GM11168 (cell line): ENCODE measurements around the gene USP50.
"Not testable (repeated sequence)": the region's sequence is repeated elsewhere in the genome, so short reads cannot be mapped to it uniquely, and the experiment has no call there.

ENCODE experiments used
- in situ Hi-C: fragments of 300-500 bp; cut with MboI; formaldehyde crosslinking; loops from one replicate; pipeline ENCODE4 v1.12.0; 2022; ENCODE audit warnings: low sequenced_read_pairs; ENCODE audit not compliant: unreplicated experiment

Gene USP50

GRCh38 chr15:50546566-50546965 lies at the start of gene USP50:
USP50 (minus strand) TSS chr15:50546666; CDS start chr15:50546525, 141 bp downstream.
- in situ Hi-C loops = no loop called here

- in situ Hi-C loops = no loop called here
Measured at GRCh38 chr15:50594311-50594710, 47.8 kb upstream of the USP50 start.

GRCh38 chr15:50593761-50594160 lies 47.3 kb upstream of the USP50 start:
- in situ Hi-C loops = no loop called here

DNA sequence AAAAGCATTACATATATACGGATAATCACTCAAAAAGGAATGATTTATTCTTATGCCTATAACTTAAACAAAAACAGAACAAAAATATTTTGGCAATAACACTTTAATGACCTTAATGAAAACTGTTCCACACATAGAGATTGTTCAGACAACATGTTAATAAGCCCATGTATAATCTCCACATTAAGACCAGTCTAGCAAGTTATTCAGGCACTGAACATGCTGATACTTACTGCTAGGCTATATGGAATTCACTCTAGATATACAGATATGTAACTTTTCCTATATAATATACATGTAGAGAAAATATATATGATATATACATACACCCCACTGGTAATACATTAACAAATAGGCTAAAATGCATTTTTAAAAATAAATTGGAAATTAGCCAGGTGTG lies 43.8 kb upstream of the USP50 start:
- in situ Hi-C loops = no loop called here

- in situ Hi-C loops = no loop called here
Measured at GRCh38 chr15:50577492-50577891, 31.0 kb upstream of the USP50 start.

DNA sequence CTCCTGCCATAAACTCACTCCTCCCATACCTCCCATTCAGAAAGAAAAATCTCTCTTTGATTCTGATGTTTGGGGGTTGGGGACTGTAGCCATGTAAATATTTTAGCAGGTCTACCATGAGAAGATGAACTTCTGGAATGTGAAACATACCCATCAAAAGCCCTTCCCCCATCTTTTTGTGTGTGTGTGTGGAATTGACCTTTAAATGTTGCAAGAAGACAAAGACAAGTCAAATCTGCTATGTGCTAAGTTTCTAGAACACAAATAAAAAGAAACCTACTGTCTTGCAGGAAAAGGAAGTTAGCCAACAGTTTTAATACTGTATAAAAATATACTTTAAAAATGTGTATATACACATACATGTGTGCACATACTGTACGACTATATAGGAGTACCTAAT lies 29.7 kb upstream of the USP50 start:
- in situ Hi-C loops = no loop called here

DNA sequence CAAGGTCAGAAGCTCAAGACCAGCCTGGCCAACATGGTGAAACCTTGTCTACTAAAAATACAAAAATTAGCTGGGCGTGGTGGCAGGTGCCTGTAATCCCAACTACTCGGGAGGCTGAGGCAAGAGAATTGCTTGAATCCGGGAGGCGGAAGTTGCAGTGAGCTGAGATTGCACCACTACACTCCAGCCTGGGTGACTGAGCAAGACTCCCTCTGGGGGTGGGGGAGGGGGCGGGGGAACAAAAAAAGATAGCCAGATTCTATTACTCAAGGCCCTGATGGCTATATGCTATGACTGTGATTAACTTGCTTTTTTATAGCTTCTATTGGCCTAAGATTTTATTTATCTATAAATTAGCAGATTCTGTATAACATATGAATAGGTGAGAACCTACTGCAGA lies 27.4 kb upstream of the USP50 start:
- in situ Hi-C loops = not testable (repeated sequence)

DNA sequence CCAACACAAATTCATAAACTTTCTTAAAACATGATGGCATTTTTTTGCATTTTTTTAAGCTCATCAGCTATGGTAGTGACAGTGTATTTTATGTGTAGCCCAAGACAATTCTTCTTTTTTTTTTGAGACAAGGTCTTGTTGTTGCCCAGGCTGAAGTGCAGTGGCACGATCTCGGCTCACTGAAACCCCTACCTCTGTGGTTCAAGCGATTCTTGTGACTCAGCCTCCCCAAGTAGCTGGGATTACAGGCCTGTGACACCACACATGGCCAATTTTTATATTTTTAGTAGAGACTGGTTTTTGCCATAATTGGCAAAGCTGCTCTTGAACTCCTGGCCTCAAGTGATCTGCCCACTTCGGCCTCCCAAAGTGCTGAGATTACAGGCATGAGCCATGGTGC lies 17.3 kb upstream of the USP50 start:
- in situ Hi-C loops = no loop called here

GRCh38 chr15:50562735-50563640 lies 16.5 kb upstream of the USP50 start:
- in situ Hi-C loops = no loop called here

DNA sequence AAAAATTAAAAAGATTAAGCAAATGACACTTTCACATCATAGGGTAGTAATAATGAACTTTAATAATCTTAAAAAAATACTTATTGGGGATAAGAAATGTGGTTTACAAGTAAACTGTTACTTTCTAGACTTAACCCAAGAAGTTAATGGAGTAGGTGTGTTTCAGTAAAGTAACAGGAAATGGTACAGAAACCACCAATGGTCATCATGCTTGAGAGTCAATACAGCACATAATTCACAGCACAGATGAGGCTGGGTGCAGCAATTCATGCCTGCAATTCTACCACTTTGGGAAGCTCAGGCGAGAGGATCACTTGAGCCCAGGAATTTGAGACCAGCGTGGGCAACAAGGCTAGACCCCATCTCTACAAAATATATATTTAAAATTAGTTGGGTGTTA lies 11.5 kb upstream of the USP50 start:
- in situ Hi-C loops = no loop called here

GRCh38 chr15:50556642-50557371 lies 10.3 kb upstream of the USP50 start:
- in situ Hi-C loops = no loop called here

GRCh38 chr15:50552238-50552637 lies 5.8 kb upstream of the USP50 start:
- in situ Hi-C loops = no loop called here

GRCh38 chr15:50549326-50549725 lies 2.9 kb upstream of the USP50 start:
- in situ Hi-C loops = no loop called here

GRCh38 chr15:50544368-50544767 lies 2.1 kb downstream of the USP50 start:
- in situ Hi-C loops = no loop called here

DNA sequence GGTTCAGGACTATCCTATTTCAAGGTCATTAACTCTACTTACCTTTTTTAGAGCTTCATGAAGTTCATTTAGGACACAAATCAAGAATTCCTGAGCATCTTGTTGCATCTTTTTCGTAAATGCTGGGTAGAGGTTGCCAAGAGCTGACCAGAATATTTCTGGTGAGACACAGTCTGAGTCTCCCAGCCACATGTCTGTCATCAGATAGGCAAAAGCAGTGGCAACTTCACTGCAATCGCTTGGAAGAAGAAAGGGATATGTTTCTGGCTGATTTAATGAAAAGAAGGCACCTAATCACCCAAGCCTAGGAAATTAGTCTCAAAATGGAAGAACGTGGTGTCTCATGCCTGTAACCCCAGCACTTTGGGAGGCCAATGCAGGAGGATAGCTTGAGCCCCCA lies 2.9 kb downstream of the USP50 start:
- in situ Hi-C loops = no loop called here

DNA sequence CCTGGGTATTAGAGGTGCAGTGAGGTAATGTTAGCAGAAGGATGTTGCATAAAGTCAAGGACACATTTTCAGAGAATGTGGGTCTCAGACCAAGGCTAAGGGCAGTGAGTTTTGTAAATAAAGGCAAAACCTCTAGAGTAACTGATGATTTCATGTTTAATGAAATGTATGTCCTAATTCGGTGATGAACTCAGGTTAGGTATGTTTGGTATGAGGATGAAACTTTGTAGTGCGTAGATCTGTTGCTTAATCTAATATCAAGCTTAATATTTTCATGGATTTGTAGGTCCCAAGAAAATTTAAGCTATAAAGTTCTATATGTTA lies 3.6 kb downstream of the USP50 start:
- in situ Hi-C loops = no loop called here

GRCh38 chr15:50531766-50532165 lies 14.7 kb downstream of the USP50 start:
- in situ Hi-C loops = no loop called here

DNA sequence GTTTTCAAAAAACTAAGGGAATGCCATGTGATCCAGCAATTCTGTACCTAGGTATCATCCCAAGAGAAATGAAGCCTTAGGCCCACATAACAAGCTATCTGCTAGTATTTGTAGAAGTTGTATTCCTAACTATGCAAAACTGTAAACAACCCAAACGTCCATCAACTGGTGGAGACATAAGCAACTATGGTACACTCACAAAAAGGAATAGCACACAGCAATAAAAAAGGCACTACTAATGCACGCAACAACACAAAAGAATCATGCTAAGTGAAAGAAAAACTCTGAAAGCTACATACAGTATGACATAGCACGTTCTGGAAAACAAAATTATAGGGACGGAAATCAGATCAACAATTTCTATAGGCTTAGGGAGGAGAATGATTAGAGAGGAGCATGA lies 15.3 kb downstream of the USP50 start:
- in situ Hi-C loops = no loop called here

DNA sequence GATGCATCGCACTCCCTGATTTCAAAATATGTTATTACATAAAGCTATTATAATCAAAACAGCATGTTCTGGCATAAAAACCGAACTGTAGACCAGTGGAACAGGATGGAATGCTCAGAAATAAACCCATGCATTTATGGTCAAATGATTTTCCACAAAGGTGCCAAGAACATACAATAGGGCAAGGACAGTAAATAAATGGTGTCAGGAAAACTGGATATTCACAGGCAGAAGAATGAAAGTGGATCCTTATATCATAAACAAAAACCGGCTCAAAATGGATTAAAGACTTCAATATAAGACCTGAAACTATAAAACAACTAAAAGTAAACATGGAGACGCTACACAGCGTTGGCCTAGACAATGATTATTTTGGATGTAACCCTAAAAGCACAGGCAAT lies 22.6 kb downstream of the USP50 start:
- in situ Hi-C loops = no loop called here

DNA sequence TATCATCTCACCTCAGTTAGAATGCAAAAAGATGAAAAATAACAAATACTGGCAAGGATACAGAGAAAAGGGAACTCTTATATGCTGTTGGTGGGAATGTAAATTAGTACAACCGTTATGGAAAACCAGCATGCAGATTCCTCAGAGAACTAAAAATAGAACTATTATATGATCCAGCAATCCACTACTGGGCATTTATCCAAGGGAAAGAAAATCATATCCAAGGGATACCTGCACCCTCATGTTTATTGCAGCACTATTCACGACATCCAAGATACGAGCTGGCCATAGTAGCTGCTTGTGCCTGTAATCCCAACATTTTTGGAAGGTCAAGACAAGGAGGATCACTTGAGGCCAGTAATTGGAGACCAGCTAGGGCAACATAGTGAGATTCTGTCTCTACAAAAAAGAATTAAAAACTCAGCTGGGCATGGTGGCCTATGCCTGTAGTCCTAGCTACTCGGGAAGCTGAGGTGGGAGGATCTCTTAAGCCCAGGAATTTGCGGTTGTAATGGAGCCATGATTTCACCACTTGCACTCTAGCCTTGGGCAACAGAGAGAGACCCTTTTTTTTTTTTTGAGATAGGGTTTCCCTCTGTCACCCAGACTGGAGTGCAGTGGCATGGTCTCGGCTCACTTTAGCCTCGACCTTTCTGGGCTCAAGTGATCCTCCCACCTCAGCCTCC lies 26.6 kb downstream of the USP50 start:
- in situ Hi-C loops = no loop called here

DNA sequence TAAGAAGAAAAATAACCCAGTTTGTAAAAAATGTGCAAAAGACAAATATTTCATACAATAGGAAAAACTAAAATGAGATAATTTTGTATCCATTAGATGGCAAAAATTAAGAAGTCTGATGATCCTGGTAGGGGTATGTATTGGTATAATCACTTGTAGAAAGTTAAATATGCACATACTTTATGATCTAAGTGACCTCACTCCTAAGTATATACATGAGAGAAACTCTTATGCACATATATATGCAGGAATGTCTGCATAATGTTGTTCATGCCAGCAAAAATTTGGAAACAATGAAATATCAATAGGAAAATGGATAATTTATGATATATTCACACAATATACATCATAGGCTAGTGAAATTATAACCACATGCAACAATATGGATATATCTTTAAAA lies 33.5 kb downstream of the USP50 start:
- in situ Hi-C loops = no loop called here
